Liver (tissue), 3 donors: ENCODE measurements around the gene PLD3.

Experiments
- SP1 ChIP-seq: IDR thresholded peaks from 2 replicates; pipeline ENCODE4 v1.6.1; 2018; ENCODE audit warnings: antibody characterized with exemption, mild to moderate bottlenecking
- YY1 ChIP-seq: IDR thresholded peaks from 2 replicates; pipeline ENCODE4 v1.6.1; 2016; ENCODE audit warnings: antibody characterized with exemption, mild to moderate bottlenecking
- TF ChIP-seq, protein P1 (sequence below): fragments of 150-350 bp; IDR thresholded peaks from 2 replicates; pipeline ENCODE4 v1.5.1; 2017; ENCODE audit warnings: improper control_type of control experiment, low read depth, low read length; ENCODE audit not compliant: missing input control
- TF ChIP-seq, protein P2 (sequence below): IDR thresholded peaks from 2 replicates; pipeline ENCODE4 v1.6.1; 2016; ENCODE audit warnings: antibody characterized with exemption, mild to moderate bottlenecking
- donor health status: healthy.
- donor health status: healthy.

DNA sequence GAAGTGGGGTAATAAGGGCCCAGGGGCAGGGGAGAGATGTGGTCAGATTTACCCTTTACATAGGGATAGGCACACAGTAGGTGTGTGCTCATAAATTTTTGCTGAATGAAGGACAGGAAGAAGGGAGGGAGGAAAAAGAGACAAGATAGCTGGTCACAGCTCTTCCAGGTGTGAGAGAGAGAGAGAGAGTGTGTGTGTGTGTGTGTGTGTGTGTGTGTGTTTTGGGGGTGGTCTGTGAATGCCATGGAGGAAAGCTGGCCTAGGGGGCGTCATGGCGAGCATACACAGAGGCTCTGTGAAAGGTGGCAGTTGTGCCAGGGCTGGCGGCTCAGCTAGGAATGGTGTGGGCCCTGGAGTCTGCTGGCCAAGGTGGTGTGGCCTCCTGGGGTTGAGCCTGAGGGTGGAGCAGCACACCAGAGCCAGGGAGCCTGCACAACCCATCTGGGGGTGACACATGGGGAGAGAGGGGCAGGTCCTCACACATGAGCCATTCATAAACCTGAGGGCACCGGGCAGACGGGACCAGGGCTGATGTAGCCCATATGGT, 70.6 kb downstream of the PLD3 start:
- TF ChIP-seq YY1 = no peak
- TF ChIP-seq, protein P1, sequence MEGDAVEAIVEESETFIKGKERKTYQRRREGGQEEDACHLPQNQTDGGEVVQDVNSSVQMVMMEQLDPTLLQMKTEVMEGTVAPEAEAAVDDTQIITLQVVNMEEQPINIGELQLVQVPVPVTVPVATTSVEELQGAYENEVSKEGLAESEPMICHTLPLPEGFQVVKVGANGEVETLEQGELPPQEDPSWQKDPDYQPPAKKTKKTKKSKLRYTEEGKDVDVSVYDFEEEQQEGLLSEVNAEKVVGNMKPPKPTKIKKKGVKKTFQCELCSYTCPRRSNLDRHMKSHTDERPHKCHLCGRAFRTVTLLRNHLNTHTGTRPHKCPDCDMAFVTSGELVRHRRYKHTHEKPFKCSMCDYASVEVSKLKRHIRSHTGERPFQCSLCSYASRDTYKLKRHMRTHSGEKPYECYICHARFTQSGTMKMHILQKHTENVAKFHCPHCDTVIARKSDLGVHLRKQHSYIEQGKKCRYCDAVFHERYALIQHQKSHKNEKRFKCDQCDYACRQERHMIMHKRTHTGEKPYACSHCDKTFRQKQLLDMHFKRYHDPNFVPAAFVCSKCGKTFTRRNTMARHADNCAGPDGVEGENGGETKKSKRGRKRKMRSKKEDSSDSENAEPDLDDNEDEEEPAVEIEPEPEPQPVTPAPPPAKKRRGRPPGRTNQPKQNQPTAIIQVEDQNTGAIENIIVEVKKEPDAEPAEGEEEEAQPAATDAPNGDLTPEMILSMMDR = no peak
- TF ChIP-seq SP1 = no peak
- TF ChIP-seq, protein P2, sequence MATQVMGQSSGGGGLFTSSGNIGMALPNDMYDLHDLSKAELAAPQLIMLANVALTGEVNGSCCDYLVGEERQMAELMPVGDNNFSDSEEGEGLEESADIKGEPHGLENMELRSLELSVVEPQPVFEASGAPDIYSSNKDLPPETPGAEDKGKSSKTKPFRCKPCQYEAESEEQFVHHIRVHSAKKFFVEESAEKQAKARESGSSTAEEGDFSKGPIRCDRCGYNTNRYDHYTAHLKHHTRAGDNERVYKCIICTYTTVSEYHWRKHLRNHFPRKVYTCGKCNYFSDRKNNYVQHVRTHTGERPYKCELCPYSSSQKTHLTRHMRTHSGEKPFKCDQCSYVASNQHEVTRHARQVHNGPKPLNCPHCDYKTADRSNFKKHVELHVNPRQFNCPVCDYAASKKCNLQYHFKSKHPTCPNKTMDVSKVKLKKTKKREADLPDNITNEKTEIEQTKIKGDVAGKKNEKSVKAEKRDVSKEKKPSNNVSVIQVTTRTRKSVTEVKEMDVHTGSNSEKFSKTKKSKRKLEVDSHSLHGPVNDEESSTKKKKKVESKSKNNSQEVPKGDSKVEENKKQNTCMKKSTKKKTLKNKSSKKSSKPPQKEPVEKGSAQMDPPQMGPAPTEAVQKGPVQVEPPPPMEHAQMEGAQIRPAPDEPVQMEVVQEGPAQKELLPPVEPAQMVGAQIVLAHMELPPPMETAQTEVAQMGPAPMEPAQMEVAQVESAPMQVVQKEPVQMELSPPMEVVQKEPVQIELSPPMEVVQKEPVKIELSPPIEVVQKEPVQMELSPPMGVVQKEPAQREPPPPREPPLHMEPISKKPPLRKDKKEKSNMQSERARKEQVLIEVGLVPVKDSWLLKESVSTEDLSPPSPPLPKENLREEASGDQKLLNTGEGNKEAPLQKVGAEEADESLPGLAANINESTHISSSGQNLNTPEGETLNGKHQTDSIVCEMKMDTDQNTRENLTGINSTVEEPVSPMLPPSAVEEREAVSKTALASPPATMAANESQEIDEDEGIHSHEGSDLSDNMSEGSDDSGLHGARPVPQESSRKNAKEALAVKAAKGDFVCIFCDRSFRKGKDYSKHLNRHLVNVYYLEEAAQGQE = no peak
